H9 (cell line): ENCODE data around the gene COL8A1. TPM values are rescaled to one million over a fixed set of nuclear protein-coding genes. Genes with fewer than 3 reads are reported as not detected.
A peak's percentile ranks its signal among the peaks of the same experiment; 100 is the strongest.

Source experiments
- DNase-seq: peaks from one replicate; pipeline ENCODE4 v3.0.0-alpha.2; 2017
- H2AFZ ChIP-seq: one replicate; pipeline ENCODE4 v1.6.1; 2013; ENCODE audit warnings: mild to moderate bottlenecking, low read length, control low read depth, moderate library complexity
- H2AK5ac ChIP-seq: 2 replicates; pipeline ENCODE4 v1.6.1; 2013; ENCODE audit warnings: low read length, control low read depth, mixed read lengths; ENCODE audit not compliant: insufficient read length
- H2BK120ac ChIP-seq: one replicate; pipeline ENCODE4 v1.6.1; 2013; ENCODE audit warnings: low read depth, mild to moderate bottlenecking, low read length, control low read depth, inconsistent platforms; ENCODE audit not compliant: poor library complexity, severe bottlenecking
- H2BK12ac ChIP-seq: 2 replicates; pipeline ENCODE4 v1.6.1; 2013; ENCODE audit warnings: low read length, control low read depth, mixed read lengths, low read depth; ENCODE audit not compliant: insufficient read length
- H2BK15ac ChIP-seq: 2 replicates; pipeline ENCODE4 v1.6.1; 2013; ENCODE audit warnings: low read depth, low read length, control low read depth
- H2BK20ac ChIP-seq: one replicate; pipeline ENCODE4 v1.6.1; 2013; ENCODE audit warnings: low read depth, mild to moderate bottlenecking, low read length, control low read depth, inconsistent platforms; ENCODE audit not compliant: poor library complexity, severe bottlenecking
- H2BK5ac ChIP-seq: 2 replicates; pipeline ENCODE4 v1.6.1; 2013; ENCODE audit warnings: low read length, control low read depth, mixed read lengths; ENCODE audit not compliant: insufficient read length
- H3K14ac ChIP-seq: 2 replicates; pipeline ENCODE4 v1.6.1; 2013; ENCODE audit warnings: low read length, control low read depth; ENCODE audit not compliant: insufficient read depth
- H3K18ac ChIP-seq: 2 replicates; pipeline ENCODE4 v1.6.1; 2013; ENCODE audit warnings: low read depth, mild to moderate bottlenecking, mixed read lengths, low read length, control low read depth; ENCODE audit not compliant: insufficient read length
- H3K23ac ChIP-seq: 2 replicates; pipeline ENCODE4 v1.6.1; 2013; ENCODE audit warnings: low read length, control low read depth, mixed read lengths, low read depth; ENCODE audit not compliant: insufficient read length
- H3K23me2 ChIP-seq: 2 replicates; pipeline ENCODE4 v1.6.1; 2013; ENCODE audit warnings: low read depth, mild to moderate bottlenecking, mixed read lengths, low read length, control low read depth; ENCODE audit not compliant: insufficient read length, poor library complexity, severe bottlenecking
- H3K27ac ChIP-seq: 2 replicates; pipeline ENCODE4 v1.5.1; 2013; ENCODE audit warnings: low read length, control low read depth, mixed read lengths, low read depth; ENCODE audit not compliant: insufficient read length
- H3K27me3 ChIP-seq: 2 replicates; pipeline ENCODE4 v1.6.1; 2013; ENCODE audit warnings: low read length, control low read depth, inconsistent platforms; ENCODE audit not compliant: insufficient read depth
- H3K4ac ChIP-seq: 2 replicates; pipeline ENCODE4 v1.6.1; 2013; ENCODE audit warnings: low read depth, mild to moderate bottlenecking, control low read depth, inconsistent platforms, low read length, moderate library complexity
- H3K4me1 ChIP-seq: 2 replicates; pipeline ENCODE4 v1.6.1; 2013; ENCODE audit warnings: low read length, control low read depth, inconsistent platforms; ENCODE audit not compliant: insufficient read depth
- H3K4me2 ChIP-seq: 2 replicates; pipeline ENCODE4 v1.6.1; 2013; ENCODE audit warnings: low read length, control low read depth, mixed read lengths; ENCODE audit not compliant: insufficient read length, insufficient read depth
- H3K56ac ChIP-seq: 2 replicates; pipeline ENCODE4 v1.6.1; 2013; ENCODE audit warnings: low read depth, mild to moderate bottlenecking, mixed read lengths, low read length, control low read depth; ENCODE audit not compliant: insufficient read length
- H3K79me1 ChIP-seq: 2 replicates; pipeline ENCODE4 v1.6.1; 2013; ENCODE audit warnings: low read depth, mild to moderate bottlenecking, moderate library complexity, low read length, control low read depth, inconsistent platforms; ENCODE audit not compliant: insufficient read depth, poor library complexity, severe bottlenecking
- H3K79me2 ChIP-seq: 2 replicates; pipeline ENCODE4 v1.6.1; 2013; ENCODE audit warnings: low read length, control low read depth, inconsistent platforms; ENCODE audit not compliant: insufficient read depth
- H3K9ac ChIP-seq: 2 replicates; pipeline ENCODE4 v1.6.1; 2013; ENCODE audit warnings: low read length, control low read depth, mixed read lengths; ENCODE audit not compliant: insufficient read length; ENCODE audit errors: extremely low read depth
- H3K9me3 ChIP-seq: one replicate; pipeline ENCODE4 v1.6.1; 2013; ENCODE audit warnings: low read depth, low read length, inconsistent platforms; ENCODE audit not compliant: control insufficient read depth
- H3T11ph ChIP-seq: one replicate; pipeline ENCODE4 v1.6.1; 2013; ENCODE audit warnings: mild to moderate bottlenecking, low read length, control low read depth, inconsistent platforms
- H4K20me1 ChIP-seq: one replicate; pipeline ENCODE4 v1.6.1; 2013; ENCODE audit not compliant: control insufficient read depth, insufficient read length, insufficient read depth
- H4K5ac ChIP-seq: 2 replicates; pipeline ENCODE4 v1.6.1; 2013; ENCODE audit warnings: low read depth, mild to moderate bottlenecking, mixed read lengths, low read length, control low read depth; ENCODE audit not compliant: insufficient read length
- H4K8ac ChIP-seq: replicated peaks from 2 replicates; pipeline ENCODE4 v1.6.1; 2013; ENCODE audit warnings: low read length, control low read depth, mixed read lengths, low read depth; ENCODE audit not compliant: insufficient read length
- H4K91ac ChIP-seq: 2 replicates; pipeline ENCODE4 v1.6.1; 2013; ENCODE audit warnings: low read depth, mild to moderate bottlenecking, moderate library complexity, mixed read lengths, low read length, control low read depth; ENCODE audit not compliant: insufficient read length
- H3K27ac Mint-ChIP-seq, 3 experiments: 2 replicates in 2 of 3; 3 replicates in 1 of 3; pipeline ENCODE4 v1.8.0; 2020 to 2021; ENCODE audit warnings: mixed read lengths in 3 of 3, mild to moderate bottlenecking in 1 of 3, moderate library complexity in 1 of 3
- H3K27me3 Mint-ChIP-seq: 2 replicates; pipeline ENCODE4 v1.8.0; 2021; ENCODE audit warnings: low read depth, mild to moderate bottlenecking, moderate library complexity, mixed read lengths
- H3K36me3 Mint-ChIP-seq, 3 experiments: 2 replicates in 2 of 3; 3 replicates in 1 of 3; pipeline ENCODE4 v1.8.0; 2020 to 2021; ENCODE audit warnings: low read depth in 3 of 3, mixed read lengths in 3 of 3; ENCODE audit not compliant: insufficient read depth in 1 of 3
- H3K4me1 Mint-ChIP-seq, 2 experiments: 2 replicates each; pipeline ENCODE4 v1.8.0; 2020; ENCODE audit warnings: mixed read lengths in 2 of 2
- H3K4me3 Mint-ChIP-seq, 2 experiments: 2 replicates in 1 of 2; 3 replicates in 1 of 2; pipeline ENCODE4 v1.8.0; 2020 to 2021; ENCODE audit warnings: mild to moderate bottlenecking in 2 of 2, mixed read lengths in 2 of 2, moderate library complexity in 1 of 2
- H3K9me3 Mint-ChIP-seq, 2 experiments: 2 replicates in 1 of 2; 3 replicates in 1 of 2; pipeline ENCODE4 v1.8.0; 2020; ENCODE audit warnings: mild to moderate bottlenecking in 2 of 2, mixed read lengths in 2 of 2, moderate library complexity in 1 of 2
- CTCF ChIP-seq: fragments of 200-600 bp; sonication (generic); conservative IDR thresholded peaks from 3 replicates; pipeline ENCODE4 v1.8.0; 2021; ENCODE audit warnings: antibody characterized with exemption, mild to moderate bottlenecking
- WGBS: extraction: QIAGEN DNeasy Blood & Tissue Kit; methylation state at CpG from one replicate; pipeline ENCODE4 v1.1.7; 2013; ENCODE audit warnings: missing lambda C conversion rate, low lambda C conversion rate, mixed read lengths; ENCODE audit not compliant: insufficient read length; ENCODE audit errors: extremely low coverage; 5-methylcytosine and 5-hydroxymethylcytosine counted together
- total RNA-seq: library from RNA; stranded (reverse); gene quantifications from 2 replicates; pipeline ENCODE4 v1.2.1, GENCODE V29; 2021

The COL8A1 gene
- total RNA-seq, 1 experiment from 2014 or later: 0.17 TPM

- no peak overlapping the region for H3K9ac ChIP-seq
Measured at GRCh38 chr3:99794485-99794884, 156.1 kb downstream of the COL8A1 start.

More at GRCh38 chr3:99794485-99794884, 156.1 kb downstream of the COL8A1 start:
- no CpG with 5 or more reads among the region's 8 CpGs for WGBS
- no peak overlapping the region for H3T11ph ChIP-seq
- H2BK12ac ChIP-seq: no peak overlapping the region
- Mint-ChIP-seq H3K27ac (peak overlapping the region in 1 of 3 experiments; percentile 21; a peak in 1 of 7 replicates), H3K4me1 (no peaks in the 10 kb centered on the region), H3K4me3 (no peak overlapping the region), H3K27me3 (no peaks in the 10 kb centered on the region), H3K36me3 (no peaks in the 10 kb centered on the region), H3K9me3 (no peaks in the 10 kb centered on the region)
- H3K4ac ChIP-seq: no peak overlapping the region
- H4K91ac ChIP-seq: no peak overlapping the region
- H2BK20ac ChIP-seq: no peak overlapping the region
- H3K4me2 ChIP-seq: no peak overlapping the region
- H2AK5ac ChIP-seq: no peak overlapping the region
- no peaks in the 10 kb centered on the region for H3K9me3 ChIP-seq
- no peak overlapping the region for H3K14ac ChIP-seq
- no peak overlapping the region for H3K18ac ChIP-seq
- no peaks in the 10 kb centered on the region for H3K79me1 ChIP-seq
- H2BK15ac ChIP-seq: no peak overlapping the region
- H3K27ac ChIP-seq: no peak overlapping the region
- no peak overlapping the region for H2BK120ac ChIP-seq
- no peaks in the 10 kb centered on the region for H3K79me2 ChIP-seq
- no peak for DNase-seq
- no peak overlapping the region for H4K5ac ChIP-seq
- no peaks in the 10 kb centered on the region for H4K20me1 ChIP-seq
- H3K56ac ChIP-seq: no peak overlapping the region
- H3K23me2 ChIP-seq: no peaks in the 10 kb centered on the region
- no peaks in the 10 kb centered on the region for H3K27me3 ChIP-seq
- H2AFZ ChIP-seq: no peak overlapping the region
- no peak overlapping the region for H4K8ac ChIP-seq
- H3K23ac ChIP-seq: no peak overlapping the region
- no peak for TF ChIP-seq CTCF
- H3K4me1 ChIP-seq: no peaks in the 10 kb centered on the region
- no peak overlapping the region for H2BK5ac ChIP-seq
